ENCODE data around the gene VCAM1. TPM values are rescaled to one million over a fixed set of nuclear protein-coding genes. Genes with fewer than 3 reads are reported as not detected.

The VCAM1 gene
- total RNA-seq, 2 experiments from 2014 or later, result not detected

DNA sequence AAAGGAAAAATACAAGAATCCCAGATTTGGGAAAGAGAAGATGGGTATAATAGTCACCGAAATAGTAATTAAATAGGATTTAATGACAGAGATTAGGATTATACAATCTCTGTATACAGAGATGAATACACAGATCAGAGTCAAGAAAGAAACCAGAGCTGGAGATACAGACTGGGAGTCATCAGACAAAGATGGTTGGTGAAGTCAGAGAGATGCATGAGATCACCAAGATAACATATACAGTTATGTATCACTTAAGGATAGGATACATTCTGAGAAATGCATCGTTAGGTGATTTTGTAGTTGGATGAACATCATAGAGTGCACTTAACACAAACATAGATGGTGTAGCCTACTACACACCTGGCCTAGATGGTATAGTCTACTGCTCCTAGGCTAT lies 49.8 kb downstream of the VCAM1 start:
- no peaks in the 10 kb centered on the region for H4K20me1 ChIP-seq (ENCODE audit: insufficient read depth, low read length)
- H3K4me3 ChIP-seq (ENCODE audit: low read depth, low read length, poor library complexity, severe bottlenecking), result no peak overlapping the region
- no peak for TF ChIP-seq EZH2phosphoT487 (IDR thresholded peaks at IDR 0.05; ENCODE audit: borderline replicate concordance, low read depth, low read length)
- TF ChIP-seq, protein P1, sequence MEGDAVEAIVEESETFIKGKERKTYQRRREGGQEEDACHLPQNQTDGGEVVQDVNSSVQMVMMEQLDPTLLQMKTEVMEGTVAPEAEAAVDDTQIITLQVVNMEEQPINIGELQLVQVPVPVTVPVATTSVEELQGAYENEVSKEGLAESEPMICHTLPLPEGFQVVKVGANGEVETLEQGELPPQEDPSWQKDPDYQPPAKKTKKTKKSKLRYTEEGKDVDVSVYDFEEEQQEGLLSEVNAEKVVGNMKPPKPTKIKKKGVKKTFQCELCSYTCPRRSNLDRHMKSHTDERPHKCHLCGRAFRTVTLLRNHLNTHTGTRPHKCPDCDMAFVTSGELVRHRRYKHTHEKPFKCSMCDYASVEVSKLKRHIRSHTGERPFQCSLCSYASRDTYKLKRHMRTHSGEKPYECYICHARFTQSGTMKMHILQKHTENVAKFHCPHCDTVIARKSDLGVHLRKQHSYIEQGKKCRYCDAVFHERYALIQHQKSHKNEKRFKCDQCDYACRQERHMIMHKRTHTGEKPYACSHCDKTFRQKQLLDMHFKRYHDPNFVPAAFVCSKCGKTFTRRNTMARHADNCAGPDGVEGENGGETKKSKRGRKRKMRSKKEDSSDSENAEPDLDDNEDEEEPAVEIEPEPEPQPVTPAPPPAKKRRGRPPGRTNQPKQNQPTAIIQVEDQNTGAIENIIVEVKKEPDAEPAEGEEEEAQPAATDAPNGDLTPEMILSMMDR (conservative IDR thresholded peaks at IDR 0.05; ENCODE audit: low read length), result no peak
- no peak overlapping the region for H3K4me2 ChIP-seq (ENCODE audit: low read length)
- no peaks in the 10 kb centered on the region for H3K4me1 ChIP-seq (ENCODE audit: insufficient read depth, low read length, poor library complexity, severe bottlenecking)
- no peak overlapping the region for H3K27ac ChIP-seq (ENCODE audit: low read depth, low read length, poor library complexity, severe bottlenecking)
- intact Hi-C loops (cut with micrococcal nuclease; ENCODE audit: unreplicated experiment), result no loop called here
- DNase-seq (ENCODE audit: low spot score), result no peak
- ChIA-PET POLR2A (no interaction called here), CTCF (ENCODE audit: unreplicated experiment) (no interaction called here)
- H3K79me2 ChIP-seq (ENCODE audit: insufficient read depth, low read depth, low read length), result no peaks in the 10 kb centered on the region
- H3K36me3 ChIP-seq (ENCODE audit: insufficient read depth, low read length), result no peaks in the 10 kb centered on the region
- no peak overlapping the region for H2AFZ ChIP-seq (ENCODE audit: low read length)
- H3K9me3 ChIP-seq (ENCODE audit: low read length), result no peaks in the 10 kb centered on the region
- no TSS peak for BruUV-seq (replicated peaks)
- no peaks in the 10 kb centered on the region for H3K9me2 ChIP-seq (ENCODE audit: insufficient read depth, low read length)

DNA sequence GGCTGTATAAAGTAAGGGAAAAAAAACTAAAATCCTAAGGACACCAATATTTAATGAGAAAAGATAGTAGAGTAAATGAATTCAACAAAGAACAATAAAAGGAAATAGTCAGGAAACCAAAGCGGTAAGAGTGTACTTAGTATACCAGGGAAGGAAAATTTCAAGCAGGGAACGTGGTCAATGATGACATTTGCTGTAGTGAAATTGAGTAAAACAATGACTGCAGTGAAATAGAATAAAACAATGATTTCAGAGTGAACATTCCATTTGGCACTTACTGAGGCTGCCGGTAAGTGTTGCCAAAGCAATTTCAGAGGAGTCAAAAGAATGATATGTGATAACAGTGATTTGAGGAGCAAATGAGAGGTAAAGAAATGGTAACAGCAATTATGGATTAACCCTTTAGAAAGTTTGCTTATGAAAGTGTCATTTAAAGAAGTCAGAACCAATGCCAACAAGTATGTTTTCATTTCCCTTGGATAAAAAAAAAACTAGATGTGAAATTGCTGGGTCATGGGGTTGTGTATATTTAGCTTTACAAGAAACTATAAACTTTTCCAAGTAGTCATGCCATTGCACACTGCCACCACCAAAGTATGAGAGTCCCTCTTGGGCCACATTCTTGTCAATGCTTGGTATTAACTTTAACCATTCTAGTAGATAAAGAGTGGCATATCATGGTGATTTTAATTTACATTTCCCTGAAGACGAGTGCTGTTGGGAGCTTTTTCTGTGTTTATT lies 50.5 kb downstream of the VCAM1 start:
- intact Hi-C loops (cut with micrococcal nuclease; ENCODE audit: unreplicated experiment), result no loop called here
- Histone ChIP-seq H3K27ac (ENCODE audit: low read depth, low read length, poor library complexity, severe bottlenecking) (no peak overlapping the region), H2AFZ (ENCODE audit: low read length) (no peak overlapping the region), H3K9me3 (ENCODE audit: low read length) (no peaks in the 10 kb centered on the region), H3K36me3 (ENCODE audit: insufficient read depth, low read length) (no peaks in the 10 kb centered on the region), H3K4me2 (ENCODE audit: low read length) (no peak overlapping the region), H3K79me2 (ENCODE audit: insufficient read depth, low read depth, low read length) (no peaks in the 10 kb centered on the region), H3K4me1 (ENCODE audit: insufficient read depth, low read length, poor library complexity, severe bottlenecking) (no peaks in the 10 kb centered on the region), H4K20me1 (ENCODE audit: insufficient read depth, low read length) (no peaks in the 10 kb centered on the region), H3K4me3 (ENCODE audit: low read depth, low read length, poor library complexity, severe bottlenecking) (no peak overlapping the region), H3K9me2 (ENCODE audit: insufficient read depth, low read length) (no peaks in the 10 kb centered on the region)
- CTCF ChIA-PET (ENCODE audit: unreplicated experiment), result no interaction called here
- no peak for DNase-seq (ENCODE audit: low spot score)
- no TSS peak for BruUV-seq (replicated peaks)
- no peak for TF ChIP-seq EZH2phosphoT487 (IDR thresholded peaks at IDR 0.05; ENCODE audit: borderline replicate concordance, low read depth, low read length)
- TF ChIP-seq, protein P1 (conservative IDR thresholded peaks at IDR 0.05; ENCODE audit: low read length), result no peak
- POLR2A ChIA-PET, result no interaction called here

DNA sequence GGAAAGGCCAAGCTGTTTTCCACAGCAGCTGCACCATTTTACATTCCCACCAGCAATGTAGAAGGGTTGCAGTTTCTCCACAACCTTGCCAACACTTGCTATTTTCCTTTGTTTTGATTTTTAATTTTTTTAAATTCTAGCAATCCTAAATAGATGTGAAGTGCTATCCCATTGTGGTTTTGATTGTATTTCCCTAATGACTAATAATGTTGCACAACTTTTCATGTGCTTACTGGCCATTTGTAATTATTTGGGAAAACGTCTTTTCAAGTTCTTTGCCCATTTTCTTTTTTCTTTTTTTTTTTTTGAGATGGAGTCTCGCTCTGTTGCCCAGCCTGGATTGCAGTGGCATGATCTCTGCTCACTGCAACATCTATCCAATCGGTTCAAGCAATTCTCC lies 53.9 kb downstream of the VCAM1 start:
- intact Hi-C loops (cut with micrococcal nuclease; ENCODE audit: unreplicated experiment), result no loop called here
- H2AFZ ChIP-seq (ENCODE audit: low read length), result no peak overlapping the region
- no peaks in the 10 kb centered on the region for H3K9me3 ChIP-seq (ENCODE audit: low read length)
- H3K4me1 ChIP-seq (ENCODE audit: insufficient read depth, low read length, poor library complexity, severe bottlenecking), result no peaks in the 10 kb centered on the region
- DNase-seq (ENCODE audit: low spot score), result no peak
- ChIA-PET POLR2A (no interaction called here), CTCF (ENCODE audit: unreplicated experiment) (no interaction called here)
- H4K20me1 ChIP-seq (ENCODE audit: insufficient read depth, low read length), result no peaks in the 10 kb centered on the region
- H3K36me3 ChIP-seq (ENCODE audit: insufficient read depth, low read length), result no peaks in the 10 kb centered on the region
- no TSS peak for BruUV-seq (replicated peaks)
- no peaks in the 10 kb centered on the region for H3K9me2 ChIP-seq (ENCODE audit: insufficient read depth, low read length)
- no peak overlapping the region for H3K4me2 ChIP-seq (ENCODE audit: low read length)
- H3K79me2 ChIP-seq (ENCODE audit: insufficient read depth, low read depth, low read length), result no peaks in the 10 kb centered on the region
- TF ChIP-seq, protein P1 (conservative IDR thresholded peaks at IDR 0.05; ENCODE audit: low read length), result no peak
- no peak for TF ChIP-seq EZH2phosphoT487 (IDR thresholded peaks at IDR 0.05; ENCODE audit: borderline replicate concordance, low read depth, low read length)
- no peak overlapping the region for H3K4me3 ChIP-seq (ENCODE audit: low read depth, low read length, poor library complexity, severe bottlenecking)
- H3K27ac ChIP-seq (ENCODE audit: low read depth, low read length, poor library complexity, severe bottlenecking), result no peak overlapping the region

Data from OCI-LY7 (cell line).